ENCODE results near the gene APOO.
A peak's percentile ranks its signal among the peaks of the same experiment; 100 is the strongest.

APOO gene

DNA sequence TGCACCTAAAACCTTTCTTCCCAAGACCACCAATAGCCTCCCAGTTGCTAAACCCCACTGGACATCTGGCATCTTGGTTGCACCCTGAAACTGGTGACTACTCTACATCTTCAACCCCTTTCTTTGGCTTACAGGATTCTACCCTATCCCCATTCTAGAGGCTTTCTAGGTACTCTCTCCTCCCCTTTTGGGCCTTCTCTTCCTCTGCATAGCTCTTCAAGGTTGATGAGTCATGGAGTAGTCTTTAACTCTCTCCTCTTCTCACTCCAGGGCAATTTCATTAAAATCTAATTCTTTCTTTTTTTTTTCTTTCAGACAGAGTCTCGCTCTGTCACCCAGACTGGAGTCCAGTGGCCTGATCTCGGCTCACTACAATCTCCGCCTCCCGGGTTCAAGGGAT, 16.8 kb downstream of the APOO start:
- peaks cover 13% of the 10 kb centered on the region for H3K4me1 ChIP-seq (ENCODE audit: insufficient read depth, poor library complexity, severe bottlenecking)
- H3K36me3 ChIP-seq (ENCODE audit: low read depth): no peaks in the 10 kb centered on the region
- no peaks in the 10 kb centered on the region for H3K9me3 ChIP-seq (ENCODE audit: severe bottlenecking)
- DNase-seq (ENCODE audit: low spot score) (no peak), ATAC-seq (ENCODE audit: low read depth) (no peak)
- no peaks in the 10 kb centered on the region for H3K27me3 ChIP-seq (ENCODE audit: insufficient read depth, poor library complexity, severe bottlenecking)
- H3K4me3 ChIP-seq (ENCODE audit: severe bottlenecking): no peak overlapping the region
- peak overlapping the region; percentile 80 for H3K27ac ChIP-seq (ENCODE audit: poor library complexity, severe bottlenecking)
- TF ChIP-seq, protein P1, sequence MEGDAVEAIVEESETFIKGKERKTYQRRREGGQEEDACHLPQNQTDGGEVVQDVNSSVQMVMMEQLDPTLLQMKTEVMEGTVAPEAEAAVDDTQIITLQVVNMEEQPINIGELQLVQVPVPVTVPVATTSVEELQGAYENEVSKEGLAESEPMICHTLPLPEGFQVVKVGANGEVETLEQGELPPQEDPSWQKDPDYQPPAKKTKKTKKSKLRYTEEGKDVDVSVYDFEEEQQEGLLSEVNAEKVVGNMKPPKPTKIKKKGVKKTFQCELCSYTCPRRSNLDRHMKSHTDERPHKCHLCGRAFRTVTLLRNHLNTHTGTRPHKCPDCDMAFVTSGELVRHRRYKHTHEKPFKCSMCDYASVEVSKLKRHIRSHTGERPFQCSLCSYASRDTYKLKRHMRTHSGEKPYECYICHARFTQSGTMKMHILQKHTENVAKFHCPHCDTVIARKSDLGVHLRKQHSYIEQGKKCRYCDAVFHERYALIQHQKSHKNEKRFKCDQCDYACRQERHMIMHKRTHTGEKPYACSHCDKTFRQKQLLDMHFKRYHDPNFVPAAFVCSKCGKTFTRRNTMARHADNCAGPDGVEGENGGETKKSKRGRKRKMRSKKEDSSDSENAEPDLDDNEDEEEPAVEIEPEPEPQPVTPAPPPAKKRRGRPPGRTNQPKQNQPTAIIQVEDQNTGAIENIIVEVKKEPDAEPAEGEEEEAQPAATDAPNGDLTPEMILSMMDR (IDR thresholded peaks at IDR 0.05; ENCODE audit: poor library complexity, severe bottlenecking): no peak

DNA sequence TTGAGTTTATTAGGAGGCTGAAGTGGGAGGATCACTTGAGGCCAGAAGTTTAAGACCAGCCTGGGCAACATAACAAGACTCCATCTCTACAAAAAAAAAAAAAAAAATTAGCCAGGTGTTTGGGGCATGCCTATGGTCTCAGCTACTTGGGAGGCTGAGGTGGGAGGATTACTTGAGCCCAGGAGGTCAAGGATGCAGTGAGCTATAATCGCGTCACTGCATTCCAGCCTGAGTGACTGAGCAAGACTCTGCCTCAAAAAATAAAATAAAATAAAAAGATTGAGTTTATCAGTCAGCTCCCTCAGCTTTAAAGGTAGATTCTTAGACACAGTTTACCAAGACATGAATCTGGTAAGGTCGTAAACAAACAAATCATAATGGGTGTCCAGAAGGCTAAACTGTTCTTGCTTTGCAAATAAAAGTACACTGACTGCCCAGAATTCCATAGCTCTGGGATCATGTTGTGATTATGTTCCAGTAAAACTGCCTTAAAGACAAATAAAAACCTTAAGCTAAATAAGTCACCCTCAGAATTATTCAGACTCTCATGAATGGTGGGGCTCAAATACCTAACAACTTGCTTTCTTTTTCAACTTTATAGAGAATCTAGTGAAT, 18.7 kb downstream of the APOO start:
- TF ChIP-seq, protein P1 (IDR thresholded peaks at IDR 0.05; ENCODE audit: poor library complexity, severe bottlenecking): no peak
- no peak for DNase-seq (ENCODE audit: low spot score)
- Histone ChIP-seq H3K4me3 (ENCODE audit: severe bottlenecking) (no peak overlapping the region), H3K9me3 (ENCODE audit: severe bottlenecking) (no peaks in the 10 kb centered on the region), H3K27me3 (ENCODE audit: insufficient read depth, poor library complexity, severe bottlenecking) (no peaks in the 10 kb centered on the region), H3K4me1 (ENCODE audit: insufficient read depth, poor library complexity, severe bottlenecking) (peaks cover 23% of the 10 kb centered on the region), H3K36me3 (ENCODE audit: low read depth) (no peaks in the 10 kb centered on the region), H3K27ac (ENCODE audit: poor library complexity, severe bottlenecking) (peak overlapping the region; percentile 80)
- 0 out of 3 replicates have a peak, but pooled peaks have one; percentile 12 for ATAC-seq (ENCODE audit: low read depth)

DNA sequence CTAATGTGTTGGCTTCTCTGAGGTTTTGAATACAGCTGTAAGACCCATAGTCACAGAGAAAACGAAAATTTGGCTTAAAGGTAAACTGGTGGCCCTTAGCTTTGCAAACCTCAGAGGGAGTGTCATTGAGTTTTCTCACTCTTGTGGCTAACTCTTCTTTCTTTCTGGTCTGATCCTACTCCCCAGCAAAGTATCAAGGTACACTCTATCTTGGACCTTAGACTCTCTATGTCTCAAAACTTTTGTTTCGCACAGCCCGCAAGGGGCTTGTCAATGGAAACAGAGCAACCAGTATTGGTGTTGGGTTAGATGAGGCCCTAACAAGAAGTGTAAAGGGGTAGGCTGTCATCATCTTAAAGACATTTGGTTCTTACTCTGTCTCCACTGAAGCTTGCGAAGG, 19.8 kb downstream of the APOO start:
- Histone ChIP-seq H3K27ac (ENCODE audit: poor library complexity, severe bottlenecking) (peak overlapping the region; percentile 80), H3K4me1 (ENCODE audit: insufficient read depth, poor library complexity, severe bottlenecking) (peaks cover 28% of the 10 kb centered on the region), H3K36me3 (ENCODE audit: low read depth) (no peaks in the 10 kb centered on the region), H3K27me3 (ENCODE audit: insufficient read depth, poor library complexity, severe bottlenecking) (no peaks in the 10 kb centered on the region), H3K9me3 (ENCODE audit: severe bottlenecking) (no peaks in the 10 kb centered on the region), H3K4me3 (ENCODE audit: severe bottlenecking) (no peak overlapping the region)
- TF ChIP-seq, protein P1 (IDR thresholded peaks at IDR 0.05; ENCODE audit: poor library complexity, severe bottlenecking): no peak
- DNase-seq (ENCODE audit: low spot score) (no peak), ATAC-seq (ENCODE audit: low read depth) (no peak)

DNA sequence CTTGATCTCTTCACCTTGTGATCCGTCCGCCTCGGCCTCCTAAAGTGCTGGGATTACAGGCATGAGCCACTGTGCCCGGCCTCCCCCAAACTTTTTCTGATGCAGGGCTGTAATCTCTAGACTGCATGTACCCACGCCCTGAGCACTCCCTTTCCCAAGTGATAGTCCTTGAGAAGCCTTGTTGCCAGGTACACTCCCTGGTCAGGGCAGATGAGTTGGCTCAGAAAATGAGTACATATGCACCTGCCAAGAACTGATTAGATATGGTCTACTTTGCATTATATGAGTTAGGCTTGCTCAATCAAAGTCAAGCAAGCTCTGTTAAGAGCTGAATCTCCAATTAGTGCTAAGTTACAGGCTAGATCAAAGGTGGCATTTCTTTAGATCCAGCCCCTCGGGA, 20.3 kb downstream of the APOO start:
- ATAC-seq (ENCODE audit: low read depth) (no peak), DNase-seq (ENCODE audit: low spot score) (no peak)
- Histone ChIP-seq H3K36me3 (ENCODE audit: low read depth) (no peaks in the 10 kb centered on the region), H3K4me1 (ENCODE audit: insufficient read depth, poor library complexity, severe bottlenecking) (peaks cover 28% of the 10 kb centered on the region), H3K9me3 (ENCODE audit: severe bottlenecking) (no peaks in the 10 kb centered on the region), H3K27ac (ENCODE audit: poor library complexity, severe bottlenecking) (no peak overlapping the region), H3K4me3 (ENCODE audit: severe bottlenecking) (no peak overlapping the region), H3K27me3 (ENCODE audit: insufficient read depth, poor library complexity, severe bottlenecking) (no peaks in the 10 kb centered on the region)
- TF ChIP-seq, protein P1 (IDR thresholded peaks at IDR 0.05; ENCODE audit: poor library complexity, severe bottlenecking): no peak

DNA sequence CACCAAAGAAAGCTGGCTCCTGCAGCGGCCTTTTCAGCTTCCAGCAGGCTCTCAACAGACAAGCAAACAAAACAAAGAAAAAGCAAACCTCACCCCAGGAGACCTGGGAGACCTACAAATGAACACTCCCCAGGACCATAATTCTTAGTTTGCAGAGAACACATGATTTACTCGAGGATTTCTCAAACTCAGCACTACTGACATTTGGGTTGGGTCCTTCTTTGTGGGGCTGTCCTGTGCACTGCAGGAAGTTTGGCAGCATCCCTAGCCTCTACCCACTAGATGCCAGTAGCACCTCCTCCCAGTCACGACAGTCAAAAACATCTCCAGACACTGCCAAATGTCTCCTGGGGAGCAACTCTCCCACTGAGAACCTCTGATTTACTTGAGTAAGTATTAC, 21.9 kb downstream of the APOO start:
- Histone ChIP-seq H3K4me3 (ENCODE audit: severe bottlenecking) (no peak overlapping the region), H3K4me1 (ENCODE audit: insufficient read depth, poor library complexity, severe bottlenecking) (peaks cover 28% of the 10 kb centered on the region), H3K27me3 (ENCODE audit: insufficient read depth, poor library complexity, severe bottlenecking) (no peaks in the 10 kb centered on the region), H3K9me3 (ENCODE audit: severe bottlenecking) (no peaks in the 10 kb centered on the region), H3K36me3 (ENCODE audit: low read depth) (no peaks in the 10 kb centered on the region), H3K27ac (ENCODE audit: poor library complexity, severe bottlenecking) (peak overlapping the region; percentile 86)
- ATAC-seq (ENCODE audit: low read depth): no peak
- no peak for DNase-seq (ENCODE audit: low spot score)
- TF ChIP-seq, protein P1 (IDR thresholded peaks at IDR 0.05; ENCODE audit: poor library complexity, severe bottlenecking): no peak

All from RWPE2 (cell line).